Measurements from ENCODE around the gene PPP3CA.

Gene PPP3CA

GRCh38 chr4:101264993-101265815, 82.1 kb downstream of the PPP3CA start:
- no peak overlapping the region for H3K4me3 ChIP-seq (ENCODE audit: low read depth, low read length)
- DNase-seq (ENCODE audit: low read depth) = no peak
- TF ChIP-seq POLR2A (IDR thresholded peaks at IDR 0.05; ENCODE audit: extremely low read depth, insufficient read length) (no peak), CTCF (IDR thresholded peaks at IDR 0.05; ENCODE audit: low read depth, low read length) (no peak), MYC (IDR thresholded peaks at IDR 0.05; ENCODE audit: low read depth, low read length) (no peak)
- TF ChIP-seq, protein P1, sequence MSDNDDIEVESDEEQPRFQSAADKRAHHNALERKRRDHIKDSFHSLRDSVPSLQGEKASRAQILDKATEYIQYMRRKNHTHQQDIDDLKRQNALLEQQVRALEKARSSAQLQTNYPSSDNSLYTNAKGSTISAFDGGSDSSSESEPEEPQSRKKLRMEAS (IDR thresholded peaks at IDR 0.05; ENCODE audit: low read depth, low read length) = no peak

- H3K4me3 ChIP-seq (ENCODE audit: low read depth, low read length) = no peak overlapping the region
- DNase-seq (ENCODE audit: low read depth) = no peak
- TF ChIP-seq, protein P1 (IDR thresholded peaks at IDR 0.05; ENCODE audit: low read depth, low read length) = no peak
- TF ChIP-seq CTCF (IDR thresholded peaks at IDR 0.05; ENCODE audit: low read depth, low read length) (no peak), POLR2A (IDR thresholded peaks at IDR 0.05; ENCODE audit: extremely low read depth, insufficient read length) (no peak), MYC (IDR thresholded peaks at IDR 0.05; ENCODE audit: low read depth, low read length) (no peak)
Observed at GRCh38 chr4:101264512-101264911, 82.8 kb downstream of the PPP3CA start.

DNA sequence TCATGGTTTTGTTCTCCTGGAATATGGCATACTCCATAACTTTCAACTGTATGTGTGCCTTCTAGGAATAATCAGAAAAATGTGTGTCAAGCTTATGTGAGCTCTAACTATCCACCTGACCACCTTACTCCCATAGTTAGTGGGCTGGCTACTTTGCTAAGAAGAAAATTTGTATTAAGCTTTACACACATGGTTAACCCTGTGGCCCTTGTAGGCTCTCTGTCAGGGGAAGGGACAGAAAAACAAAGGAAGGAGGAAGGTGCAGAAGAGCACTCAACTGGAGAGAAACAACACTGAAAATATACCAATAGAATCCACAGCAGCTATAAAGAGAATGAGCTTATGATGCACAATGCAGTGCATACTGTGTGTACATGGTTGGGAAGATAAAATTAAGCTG, 84.6 kb downstream of the PPP3CA start:
- TF ChIP-seq POLR2A (IDR thresholded peaks at IDR 0.05; ENCODE audit: extremely low read depth, insufficient read length) = no peak
- TF ChIP-seq CTCF (IDR thresholded peaks at IDR 0.05; ENCODE audit: low read depth, low read length) = no peak
- TF ChIP-seq MYC (IDR thresholded peaks at IDR 0.05; ENCODE audit: low read depth, low read length) = no peak
- TF ChIP-seq, protein P1 (IDR thresholded peaks at IDR 0.05; ENCODE audit: low read depth, low read length) = no peak
- H3K4me3 ChIP-seq (ENCODE audit: low read depth, low read length) = no peak overlapping the region
- DNase-seq (ENCODE audit: low read depth) = no peak

- no peak for DNase-seq (ENCODE audit: low read depth)
- no peak for TF ChIP-seq POLR2A (IDR thresholded peaks at IDR 0.05; ENCODE audit: extremely low read depth, insufficient read length)
- TF ChIP-seq, protein P1 (IDR thresholded peaks at IDR 0.05; ENCODE audit: low read depth, low read length) = no peak
- no peak for TF ChIP-seq MYC (IDR thresholded peaks at IDR 0.05; ENCODE audit: low read depth, low read length)
- no peak for TF ChIP-seq CTCF (IDR thresholded peaks at IDR 0.05; ENCODE audit: low read depth, low read length)
- no peak overlapping the region for H3K4me3 ChIP-seq (ENCODE audit: low read depth, low read length)
Observed at GRCh38 chr4:101259876-101260275, 87.5 kb downstream of the PPP3CA start.

- DNase-seq (ENCODE audit: low read depth) = no peak
- TF ChIP-seq POLR2A (IDR thresholded peaks at IDR 0.05; ENCODE audit: extremely low read depth, insufficient read length) = no peak
- TF ChIP-seq CTCF (IDR thresholded peaks at IDR 0.05; ENCODE audit: low read depth, low read length) = no peak
- TF ChIP-seq MYC (IDR thresholded peaks at IDR 0.05; ENCODE audit: low read depth, low read length) = no peak
- H3K4me3 ChIP-seq (ENCODE audit: low read depth, low read length) = no peak overlapping the region
Observed at GRCh38 chr4:101258883-101259282, 88.4 kb downstream of the PPP3CA start.

Measured in NB4 (cell line).